Measurements from ENCODE around the gene CYP19A1.
"Not testable (repeated sequence)": the region's sequence is repeated elsewhere in the genome, so short reads cannot be mapped to it uniquely, and the experiment has no call there.

The CYP19A1 gene

GRCh38 chr15:51288143-51289065, 50.0 kb downstream of the CYP19A1 start:
- no peak for DNase-seq

- no peak for DNase-seq
These were observed 51.6 kb downstream of the CYP19A1 start for GRCh38 chr15:51286816-51287215.

- DNase-seq: no peak
These were observed 53.0 kb downstream of the CYP19A1 start for GRCh38 chr15:51285399-51285798.

- DNase-seq: no peak
These were observed 53.5 kb downstream of the CYP19A1 start for GRCh38 chr15:51284871-51285270.

- no peak for DNase-seq
These were observed 55.4 kb downstream of the CYP19A1 start for GRCh38 chr15:51283026-51283425.

- not testable (repeated sequence) for DNase-seq
These were observed 56.2 kb downstream of the CYP19A1 start for GRCh38 chr15:51282241-51282640.

- peak; percentile 23 to 68 for DNase-seq
These were observed 56.9 kb downstream of the CYP19A1 start for GRCh38 chr15:51281368-51281967.

GRCh38 chr15:51280838-51281237, 57.6 kb downstream of the CYP19A1 start:
- DNase-seq: no peak

GRCh38 chr15:51279391-51279790, 59.0 kb downstream of the CYP19A1 start:
- DNase-seq: no peak

- DNase-seq: no peak
These were observed 61.3 kb downstream of the CYP19A1 start for GRCh38 chr15:51277101-51277500.

- no peak for DNase-seq
These were observed 63.4 kb downstream of the CYP19A1 start for GRCh38 chr15:51274956-51275355.

GRCh38 chr15:51270706-51271105, 67.7 kb downstream of the CYP19A1 start:
- no peak for DNase-seq

GRCh38 chr15:51269496-51269895, 68.9 kb downstream of the CYP19A1 start:
- no peak for DNase-seq

- DNase-seq: no peak
These were observed 70.7 kb downstream of the CYP19A1 start for GRCh38 chr15:51267703-51268083.

- DNase-seq: no peak
These were observed 71.2 kb downstream of the CYP19A1 start for GRCh38 chr15:51267051-51267702.

GRCh38 chr15:51266656-51267050, 71.7 kb downstream of the CYP19A1 start:
- DNase-seq: no peak

GRCh38 chr15:51265037-51265555, 73.3 kb downstream of the CYP19A1 start:
- DNase-seq: no peak

GRCh38 chr15:51263726-51264125, 74.7 kb downstream of the CYP19A1 start:
- DNase-seq: no peak

- no peak for DNase-seq
These were observed 75.3 kb downstream of the CYP19A1 start for GRCh38 chr15:51263116-51263515.

- no peak for DNase-seq
These were observed 75.9 kb downstream of the CYP19A1 start for GRCh38 chr15:51262463-51262862.

- not testable (repeated sequence) for DNase-seq
These were observed 77.3 kb downstream of the CYP19A1 start for GRCh38 chr15:51261113-51261512.

GRCh38 chr15:51260202-51260601, 78.2 kb downstream of the CYP19A1 start:
- DNase-seq: no peak

GRCh38 chr15:51255533-51255932, 82.9 kb downstream of the CYP19A1 start:
- DNase-seq: no peak

GRCh38 chr15:51253366-51253765, 85.0 kb downstream of the CYP19A1 start:
- no peak for DNase-seq
